GM21515 (cell line): ENCODE results near the gene DGKA.
"Not testable (repeated sequence)": the region's sequence is repeated elsewhere in the genome, so short reads cannot be mapped to it uniquely, and the experiment has no call there.

Source experiments
- ATAC-seq: cut with Tn5 transposase; IDR thresholded peaks from one replicate; pipeline ENCODE4 v1.9.1; 2021; ENCODE audit not compliant: unreplicated experiment

The DGKA gene

GRCh38 chr12:55996715-55997534 is 66.0 kb downstream of the DGKA start, which contains the start of gene SUOX:
SUOX (plus strand) TSS chr12:55997276; CDS start chr12:56002222, 4,946 bp downstream.
- peak; percentile 98 for ATAC-seq

- ATAC-seq = no peak
Observed at GRCh38 chr12:55997535-55997859, 66.5 kb downstream of the DGKA start.

GRCh38 chr12:55999522-55999921 is 68.6 kb downstream of the DGKA start:
- not testable (repeated sequence) for ATAC-seq

GRCh38 chr12:55999999-56000540 is 69.1 kb downstream of the DGKA start:
- ATAC-seq = not testable (repeated sequence)

- ATAC-seq = no peak
Observed at GRCh38 chr12:56001487-56002100, 70.6 kb downstream of the DGKA start.

GRCh38 chr12:56003376-56003775 is 72.4 kb downstream of the DGKA start:
- ATAC-seq = not testable (repeated sequence)
